Measurements from ENCODE around the gene ZBTB34.
A peak's percentile ranks its signal among the peaks of the same experiment; 100 is the strongest.

Gene ZBTB34

GRCh38 chr9:126879288-126879687, 18.8 kb downstream of the ZBTB34 start:
- no peak for DNase-seq (ENCODE audit: low read depth)

GRCh38 chr9:126880226-126880946, 19.9 kb downstream of the ZBTB34 start:
- DNase-seq (ENCODE audit: low read depth), result no peak

- no peak for DNase-seq (ENCODE audit: low read depth)
Measured at GRCh38 chr9:126880947-126881332, 20.5 kb downstream of the ZBTB34 start.

GRCh38 chr9:126882746-126883145, 22.3 kb downstream of the ZBTB34 start:
- no peak for DNase-seq (ENCODE audit: low read depth)

- DNase-seq (ENCODE audit: low read depth), result no peak
Measured at GRCh38 chr9:126883636-126884035, 23.2 kb downstream of the ZBTB34 start.

GRCh38 chr9:126885131-126885641, 24.7 kb downstream of the ZBTB34 start:
- DNase-seq (ENCODE audit: low read depth), result no peak

- no peak for DNase-seq (ENCODE audit: low read depth)
Measured at GRCh38 chr9:126886034-126886822, 25.8 kb downstream of the ZBTB34 start.

GRCh38 chr9:126886897-126887296, 26.5 kb downstream of the ZBTB34 start:
- no peak for DNase-seq (ENCODE audit: low read depth)

- no peak for DNase-seq (ENCODE audit: low read depth)
Measured at GRCh38 chr9:126891676-126892075, 31.2 kb downstream of the ZBTB34 start.

GRCh38 chr9:126893079-126893478, 32.6 kb downstream of the ZBTB34 start:
- no peak for DNase-seq (ENCODE audit: low read depth)

GRCh38 chr9:126894052-126894603, 33.7 kb downstream of the ZBTB34 start:
- DNase-seq (ENCODE audit: low read depth), result no peak

GRCh38 chr9:126902210-126902609, 41.8 kb downstream of the ZBTB34 start:
- no peak for DNase-seq (ENCODE audit: low read depth)

- no peak for DNase-seq (ENCODE audit: low read depth)
Measured at GRCh38 chr9:126904586-126904985, 44.1 kb downstream of the ZBTB34 start.

GRCh38 chr9:126906091-126906490, 45.7 kb downstream of the ZBTB34 start:
- DNase-seq (ENCODE audit: low read depth), result no peak

GRCh38 chr9:126907058-126907457, 46.6 kb downstream of the ZBTB34 start:
- DNase-seq (ENCODE audit: low read depth), result no peak

GRCh38 chr9:126914458-126915280, 54.2 kb downstream of the ZBTB34 start, which contains the start of gene RALGPS1:
TSS of gene RALGPS1 (plus strand) at chr9:126914782. CDS start at chr9:126962290, 47,508 bp downstream.
- DNase-seq (ENCODE audit: low read depth), result peak; percentile 82

- peak; percentile 30 for DNase-seq (ENCODE audit: low read depth)
Measured at GRCh38 chr9:126915281-126915816, 54.9 kb downstream of the ZBTB34 start.

- DNase-seq (ENCODE audit: low read depth), result no peak
Measured at GRCh38 chr9:126915846-126916543, 55.6 kb downstream of the ZBTB34 start.

- no peak for DNase-seq (ENCODE audit: low read depth)
Measured at GRCh38 chr9:126916909-126917308, 56.5 kb downstream of the ZBTB34 start.

GRCh38 chr9:126919193-126919592, 58.8 kb downstream of the ZBTB34 start:
- no peak for DNase-seq (ENCODE audit: low read depth)

- DNase-seq (ENCODE audit: low read depth), result no peak
Measured at GRCh38 chr9:126925876-126926275, 65.4 kb downstream of the ZBTB34 start.

Data from activated gamma-delta T cell treated with anti-CD3 and anti-CD28 coated beads, Interleukin-2, amount 50 U/mL, for 16 hours (primary cell).